Kidney (tissue), 14 donors: ENCODE measurements around the gene CCDC187. TPM values are rescaled to one million over a fixed set of nuclear protein-coding genes. Genes with fewer than 3 reads are reported as not detected.

Source experiments
- DNase-seq, 5 donors: peaks; one replicate each; pipeline ENCODE4 v3.0.0-alpha.2; 2013 to 2020
- FAIRE-seq: peaks from 2 replicates; lab custom pipeline; 2012; peaks lifted over from hg19 to GRCh38; lab: Jason Lieb, UNC
- H3K27ac ChIP-seq, 2 donors: one replicate each; pipeline ENCODE4 v1.7.0; 2013; ENCODE audit warnings: low read depth in 2 of 2, low read length in 2 of 2, inconsistent platforms in 1 of 2
- H3K27me3 ChIP-seq: one replicate; pipeline ENCODE4 v1.7.1; 2013; ENCODE audit warnings: low read length, inconsistent platforms; ENCODE audit not compliant: control insufficient read depth, insufficient read depth
- H3K36me3 ChIP-seq, 3 donors: one replicate each; pipeline versions ENCODE4 v1.7.0 to v1.7.1; 2013; ENCODE audit warnings: low read length in 3 of 3, control low read depth in 1 of 3, inconsistent platforms in 1 of 3; ENCODE audit not compliant: insufficient read depth in 3 of 3, control insufficient read depth in 2 of 3
- H3K4me1 ChIP-seq, 3 donors: one replicate each; pipeline versions ENCODE4 v1.7.0 to v1.7.1; 2013; ENCODE audit warnings: low read length in 3 of 3, inconsistent platforms in 1 of 3, low read depth in 1 of 3; ENCODE audit not compliant: control insufficient read depth in 2 of 3, insufficient read depth in 2 of 3
- H3K4me3 ChIP-seq, 3 donors: one replicate each; pipeline versions ENCODE4 v1.7.0 to v1.8.1; 2013; ENCODE audit warnings: low read length in 3 of 3, control low read depth in 1 of 3, inconsistent platforms in 1 of 3
- H3K9ac ChIP-seq, 3 donors: one replicate each; pipeline versions ENCODE4 v1.7.0 to v1.7.1; 2013; ENCODE audit warnings: low read length in 3 of 3, control low read depth in 1 of 3, inconsistent platforms in 1 of 3
- H3K9me3 ChIP-seq, 3 donors: one replicate each; pipeline versions ENCODE4 v1.7.0 to v1.7.1; 2013; ENCODE audit warnings: low read length in 3 of 3, control low read depth in 1 of 3, inconsistent platforms in 1 of 3; ENCODE audit not compliant: control insufficient read depth in 2 of 3, insufficient read depth in 1 of 3
- CTCF ChIP-seq: IDR thresholded peaks from 3 replicates; pipeline ENCODE4 v1.5.1; 2012; ENCODE audit warnings: mild to moderate bottlenecking, moderate library complexity, borderline replicate concordance; ENCODE audit not compliant: insufficient read depth; ENCODE audit errors: extremely low read depth
- intact Hi-C: fragments of 100-400 bp; cut with DNase I; formaldehyde crosslinking; loops from one replicate; pipeline ENCODE4 v1.11.1; 2022
- polyA plus RNA-seq: library from polyadenylated mRNA; stranded (reverse); fragments of 350-450 nt; fragmentation: Illumina TruSeq; extraction: RNeasy Lipid Tissue Mini Kit (QIAGEN cat#74804); gene quantifications from one replicate; pipeline ENCODE4 v1.2.3, GENCODE V29; 2014; ENCODE audit warnings: low read depth, low replicate concordance; ENCODE audit not compliant: insufficient read depth
- total RNA-seq: library from RNA; stranded (reverse); fragmentation: NEBNext Ultra II Directional; extraction: Animal tissue kit (Norgen Biotek cat#: 25700); gene quantifications from one replicate; pipeline ENCODE4 v1.2.1, GENCODE V29; 2021
- donor health status: control.
- donor health status: control.
- donor health status: control.
- donor health status: control.
- donor health status: control.
- donor health status: DM: yes; HTN: yes; CAD: no.
- donor health status: Normal renal cell carcinoma (clear cell type).

The CCDC187 gene
- total and polyA plus RNA-seq, 2 donors from 2014 or later, result 0.84 to 2.3 TPM

GRCh38 chr9:136341042-136341655 is 37.3 kb upstream of the CCDC187 start:
- H3K27ac ChIP-seq, result no peak overlapping the region
- DNase-seq (no peak), FAIRE-seq (no peak)
- H3K9me3 ChIP-seq, result no peaks in the 10 kb centered on the region
- TF ChIP-seq CTCF, result no peak
- no peak overlapping the region for H3K9ac ChIP-seq
- H3K27me3 ChIP-seq, result no peaks in the 10 kb centered on the region
- intact Hi-C loops, result no loop called here
- no peak overlapping the region for H3K4me3 ChIP-seq
- no peaks in the 10 kb centered on the region for H3K36me3 ChIP-seq
- H3K4me1 ChIP-seq, result peaks cover 0 to 14% (median 0%) of the 10 kb centered on the region in 3 donors

GRCh38 chr9:136340356-136341041 is 36.6 kb upstream of the CCDC187 start:
- DNase-seq, result no peak
- no peaks in the 10 kb centered on the region for H3K36me3 ChIP-seq
- no peak for FAIRE-seq
- no peaks in the 10 kb centered on the region for H3K27me3 ChIP-seq
- no peak for TF ChIP-seq CTCF
- intact Hi-C loops, result no loop called here
- H3K4me1 ChIP-seq, result peaks cover 0 to 12% (median 0%) of the 10 kb centered on the region in 3 donors
- H3K9ac ChIP-seq, result no peak overlapping the region
- H3K9me3 ChIP-seq, result no peaks in the 10 kb centered on the region
- no peak overlapping the region for H3K27ac ChIP-seq
- no peak overlapping the region for H3K4me3 ChIP-seq

- no peak for FAIRE-seq
- Histone ChIP-seq H3K9me3 (no peaks in the 10 kb centered on the region), H3K4me3 (no peak overlapping the region), H3K27me3 (no peaks in the 10 kb centered on the region), H3K27ac (no peak overlapping the region), H3K36me3 (no peaks in the 10 kb centered on the region), H3K9ac (no peak overlapping the region), H3K4me1 (peaks cover 0 to 12% (median 0%) of the 10 kb centered on the region in 3 donors)
- intact Hi-C loops, result no loop called here
- DNase-seq, result no peak
- no peak for TF ChIP-seq CTCF
These were observed 36.0 kb upstream of the CCDC187 start for GRCh38 chr9:136339958-136340310.
